GM18508 (cell line): ENCODE results near the gene SNX20.
A peak's percentile ranks its signal among the peaks of the same experiment; 100 is the strongest.

Experiments
- ATAC-seq: cut with Tn5 transposase; IDR thresholded peaks from one replicate; pipeline ENCODE4 v1.9.1; 2021; ENCODE audit warnings: moderate number of reproducible peaks; ENCODE audit not compliant: insufficient read depth, unreplicated experiment

SNX20 gene, protein sequence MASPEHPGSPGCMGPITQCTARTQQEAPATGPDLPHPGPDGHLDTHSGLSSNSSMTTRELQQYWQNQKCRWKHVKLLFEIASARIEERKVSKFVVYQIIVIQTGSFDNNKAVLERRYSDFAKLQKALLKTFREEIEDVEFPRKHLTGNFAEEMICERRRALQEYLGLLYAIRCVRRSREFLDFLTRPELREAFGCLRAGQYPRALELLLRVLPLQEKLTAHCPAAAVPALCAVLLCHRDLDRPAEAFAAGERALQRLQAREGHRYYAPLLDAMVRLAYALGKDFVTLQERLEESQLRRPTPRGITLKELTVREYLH

DNA sequence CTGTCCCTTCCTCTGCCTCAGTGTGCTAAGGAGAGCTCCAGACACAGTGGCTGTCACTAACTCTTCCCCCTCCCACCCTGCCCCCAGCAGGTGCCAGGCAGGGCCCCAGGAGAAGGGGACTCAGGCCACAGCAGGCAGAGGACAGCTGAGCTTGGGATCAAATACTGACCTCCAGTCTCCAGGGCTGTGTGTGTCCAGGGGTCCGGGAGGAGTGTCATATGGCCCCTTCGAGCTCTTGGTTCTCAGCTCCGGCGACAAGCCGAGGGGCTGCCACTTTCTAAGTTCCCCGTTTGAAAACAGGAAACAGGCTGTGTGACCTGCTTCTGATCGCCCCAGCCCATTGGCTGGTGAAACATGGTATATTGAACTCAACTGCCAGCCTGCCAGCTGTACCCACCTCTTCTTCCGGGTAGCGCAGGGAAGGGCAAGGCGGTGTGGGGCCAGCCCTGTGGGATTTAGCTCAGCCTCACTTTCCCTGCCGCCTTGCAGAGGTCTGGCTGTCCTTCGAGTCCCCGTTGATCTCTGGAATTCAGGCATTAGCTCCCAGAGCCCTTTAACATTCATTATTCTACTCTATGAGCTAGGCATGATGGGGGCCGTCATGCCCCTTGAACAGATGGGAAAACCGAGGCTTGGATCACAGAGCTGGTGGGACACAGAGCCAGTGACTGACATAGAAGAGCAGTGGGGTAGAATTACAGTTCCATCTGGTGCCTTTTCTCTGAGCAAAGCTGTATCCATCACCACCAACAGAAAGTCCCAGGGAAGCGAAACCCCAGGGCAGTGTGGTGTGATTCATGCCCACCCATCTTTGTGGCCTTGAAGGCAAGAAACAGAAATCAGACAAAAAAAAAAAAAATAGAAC lies at the start of gene SNX20:
Gene SNX20, minus strand, starts transcription at position 292 of the 865 bp plus-strand sequence. CDS start 3,786 bp downstream, outside the sequence.
- ATAC-seq, result peak; percentile 32

DNA sequence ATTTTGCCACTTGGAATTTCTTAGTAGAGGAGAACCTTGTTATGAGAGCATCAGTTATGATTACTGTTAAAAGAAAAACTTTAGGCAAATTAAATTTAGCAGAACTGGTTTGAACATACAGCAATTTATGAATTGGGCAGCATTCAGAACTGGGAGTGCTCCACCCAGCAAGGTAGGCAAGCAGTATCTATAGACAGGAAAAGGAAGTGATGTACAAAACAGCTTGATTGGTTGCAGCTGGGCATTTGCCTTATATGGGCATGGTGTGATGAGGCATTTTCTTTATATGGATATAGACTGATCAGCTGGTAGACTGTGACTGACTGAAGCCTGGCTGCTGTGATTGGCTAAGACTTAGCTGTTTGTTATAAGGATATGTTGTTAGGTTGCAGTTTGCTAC lies 43.2 kb upstream of the SNX20 start:
- no peak for ATAC-seq

DNA sequence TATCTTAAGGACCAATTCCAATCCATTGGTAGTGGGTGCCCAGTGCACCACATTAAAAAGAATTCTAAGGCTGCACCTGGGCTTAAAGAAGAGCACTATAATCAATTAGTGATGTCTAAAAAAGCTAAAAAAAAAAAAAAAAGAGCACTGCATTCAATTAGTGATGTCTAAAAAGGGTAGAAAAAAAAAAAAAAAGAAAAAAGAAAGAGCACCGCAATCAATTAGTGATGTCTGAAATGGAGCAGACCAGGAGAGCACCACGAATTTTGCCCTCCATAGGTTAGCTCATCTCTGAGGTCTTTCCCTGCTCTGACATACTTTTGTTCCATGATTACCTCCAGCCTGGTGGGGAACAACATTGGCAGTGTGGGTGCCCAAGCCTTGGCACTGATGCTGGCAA lies 41.8 kb upstream of the SNX20 start:
- no peak for ATAC-seq

DNA sequence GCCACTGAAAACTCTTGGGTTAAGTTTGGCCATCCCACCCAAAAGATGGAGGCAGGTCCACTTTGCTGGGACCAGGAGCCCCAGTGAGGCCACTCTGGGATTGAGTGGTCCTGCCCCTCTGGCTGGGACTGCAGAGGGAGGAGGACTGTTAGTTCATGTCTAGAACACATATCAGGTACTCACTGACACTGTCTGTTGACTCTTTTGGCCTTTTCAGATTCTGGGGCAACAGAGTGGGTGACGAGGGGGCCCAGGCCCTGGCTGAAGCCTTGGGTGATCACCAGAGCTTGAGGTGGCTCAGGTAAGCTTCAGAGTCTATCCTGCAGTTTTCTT lies 41.3 kb upstream of the SNX20 start:
- no peak for ATAC-seq

DNA sequence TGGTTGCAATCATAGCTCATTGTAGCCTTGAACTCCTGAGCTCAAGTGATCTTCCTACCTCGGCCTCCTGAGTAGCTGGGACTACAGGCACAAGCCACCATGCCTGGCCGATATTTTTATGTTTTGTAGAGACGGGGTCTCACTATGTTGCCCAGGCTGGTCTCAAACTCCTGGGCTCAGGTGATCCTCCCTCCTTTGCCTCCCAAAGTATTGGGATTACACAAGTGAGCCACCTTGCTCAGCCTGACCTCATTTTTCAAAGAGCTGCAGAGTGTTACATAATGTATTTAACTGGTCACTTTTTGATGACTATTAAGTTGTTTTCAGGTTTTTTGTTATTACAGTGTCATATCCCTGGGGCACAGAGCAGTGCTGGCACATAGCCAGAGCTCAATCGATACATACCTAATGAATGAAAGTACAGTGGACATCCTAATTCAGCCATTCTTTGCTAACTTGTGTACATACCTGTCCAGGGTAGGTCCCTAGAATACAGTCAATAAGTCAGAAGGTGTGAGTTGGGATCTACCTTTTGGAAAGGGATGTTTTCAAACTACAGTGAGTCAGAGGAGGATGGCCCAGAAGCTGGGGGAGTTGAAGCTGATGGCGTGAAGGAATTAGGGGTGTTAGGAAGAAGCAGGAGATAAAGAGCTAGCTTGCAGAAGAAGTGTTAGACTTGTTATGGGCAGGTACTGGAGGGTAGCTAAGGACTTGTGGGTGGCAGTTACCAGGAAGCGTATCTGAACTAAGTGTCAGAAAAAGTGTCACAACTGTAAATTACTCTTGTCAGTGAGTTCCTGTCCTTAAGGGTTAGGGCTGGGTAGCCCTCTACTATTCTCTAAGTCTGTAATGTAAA lies 40.7 kb upstream of the SNX20 start:
- no peak for ATAC-seq

DNA sequence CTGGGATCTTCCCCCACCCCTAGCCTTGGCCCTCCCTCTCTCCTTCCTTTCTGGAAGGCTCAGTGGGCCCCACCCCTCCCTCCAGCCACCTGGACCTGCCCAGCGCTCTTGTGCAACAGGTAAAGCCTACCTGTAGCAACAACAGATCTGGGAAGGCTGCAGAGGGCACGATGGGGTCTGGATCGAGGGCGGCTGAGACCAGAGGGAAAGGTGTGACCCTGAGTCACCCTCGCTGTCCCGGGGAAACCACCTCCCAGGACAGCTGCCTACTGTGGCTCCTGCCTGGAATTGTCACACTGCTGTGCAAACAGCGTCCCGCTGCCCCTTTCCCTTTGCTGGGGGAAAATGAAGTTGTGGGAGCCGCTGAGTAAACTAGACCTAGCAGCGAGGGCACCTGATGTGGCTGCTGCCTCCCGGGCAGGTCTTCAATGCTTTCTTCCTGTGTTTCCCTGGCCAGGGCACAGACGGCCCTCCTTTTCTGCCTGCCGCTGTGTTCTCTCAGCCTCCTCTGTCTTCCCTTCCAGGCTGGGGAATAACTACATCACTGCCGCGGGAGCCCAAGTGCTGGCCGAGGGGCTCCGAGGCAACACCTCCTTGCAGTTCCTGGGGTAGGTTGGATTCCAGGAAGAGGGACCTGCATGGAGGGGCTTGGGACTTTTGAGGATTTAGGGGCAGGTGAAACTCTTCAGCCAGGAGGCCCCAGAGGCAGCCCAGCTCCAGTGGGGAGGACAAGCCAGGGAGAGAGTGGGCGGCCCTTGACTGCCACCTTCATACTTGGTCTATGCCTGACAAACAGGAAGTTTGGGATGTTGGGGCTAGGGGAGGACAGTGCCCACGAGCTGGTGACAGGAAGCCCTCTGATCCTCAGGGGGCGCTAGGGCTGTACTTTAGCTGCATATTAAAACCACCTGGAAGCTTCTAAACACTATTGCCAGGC lies 38.6 kb upstream of the SNX20 start:
- ATAC-seq, result no peak

DNA sequence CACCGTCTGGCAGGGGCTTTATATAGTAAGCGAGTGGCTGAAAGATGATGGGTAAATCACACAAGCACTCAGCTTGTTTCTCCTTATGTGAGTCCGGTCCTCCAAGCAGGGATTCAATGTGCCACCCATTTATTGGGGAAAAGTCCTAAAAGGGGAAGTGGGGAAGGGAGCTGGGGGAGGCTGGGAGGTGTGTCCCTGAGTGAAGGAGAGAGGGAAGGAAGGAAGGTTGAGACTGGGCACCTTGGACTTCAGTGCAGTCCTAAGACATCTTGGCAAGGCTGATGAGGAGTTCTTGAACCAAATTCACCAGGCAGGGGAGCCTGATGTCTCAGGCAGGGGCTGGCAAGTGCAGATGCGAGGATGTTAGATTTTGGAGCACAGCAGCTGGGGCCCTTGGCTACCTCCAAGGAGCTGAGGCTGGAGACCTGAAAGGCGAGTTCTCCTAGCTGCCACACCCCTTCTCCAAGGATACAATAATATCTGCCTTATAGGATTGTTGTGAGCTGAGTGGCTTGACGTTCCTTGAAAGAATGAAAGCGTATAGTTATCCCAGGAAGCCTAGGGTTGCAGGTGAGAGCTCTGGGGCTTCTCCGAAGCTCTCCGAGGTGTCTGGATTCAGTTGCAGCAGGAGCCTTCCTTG lies 37.8 kb upstream of the SNX20 start:
- ATAC-seq, result no peak

DNA sequence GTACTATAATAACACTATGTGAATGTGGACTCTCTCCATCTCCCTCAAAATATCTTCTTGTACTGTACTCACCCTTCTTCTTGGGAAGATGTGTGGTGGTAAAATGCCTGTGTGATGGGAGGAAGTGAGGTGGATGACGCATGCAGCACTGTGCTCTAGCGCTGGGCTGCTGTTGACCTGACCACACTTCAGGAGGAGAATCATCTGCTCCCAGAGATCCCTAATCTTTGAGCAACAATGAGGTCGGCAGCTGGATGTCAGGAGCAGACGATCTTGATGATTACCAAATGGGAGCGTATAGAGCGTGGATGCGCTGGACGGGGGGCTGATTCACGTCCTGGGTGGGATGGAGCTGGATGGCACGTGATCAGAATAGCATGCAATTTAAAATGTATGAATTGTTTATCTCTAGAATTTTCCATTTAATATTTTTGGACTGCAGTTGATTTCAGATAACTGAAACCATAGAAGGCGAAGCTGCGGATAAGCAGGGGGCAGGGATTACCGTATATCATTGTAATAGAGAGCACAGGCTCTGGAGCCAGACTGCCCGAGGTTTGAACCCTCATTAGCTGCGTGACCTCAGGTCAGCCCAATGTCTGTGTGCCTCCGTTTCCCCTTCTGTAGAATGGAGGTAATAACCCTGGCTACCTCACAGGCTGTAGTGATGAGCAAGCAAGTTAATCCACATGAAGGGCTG lies 37.1 kb upstream of the SNX20 start:
- no peak for ATAC-seq

DNA sequence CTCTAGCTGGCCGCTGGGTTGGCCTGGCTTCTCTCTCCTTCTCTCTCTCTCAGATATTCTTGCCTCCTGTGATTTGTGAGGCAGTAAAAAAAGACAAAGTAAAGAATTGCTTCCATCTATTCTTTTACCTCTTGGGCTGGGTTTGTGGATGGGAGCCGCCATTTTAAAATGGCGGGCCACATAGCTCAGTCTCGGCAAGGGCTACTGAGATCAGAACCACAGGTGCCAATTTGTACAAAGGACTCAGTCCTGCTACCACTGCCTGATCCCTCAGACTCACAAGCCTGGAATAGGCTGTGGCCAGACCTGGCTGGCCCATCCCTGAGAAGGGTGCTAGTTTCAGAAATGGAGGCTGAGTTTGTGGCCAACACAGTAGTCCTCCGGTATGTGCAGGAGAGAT lies 36.4 kb upstream of the SNX20 start:
- no peak for ATAC-seq

DNA sequence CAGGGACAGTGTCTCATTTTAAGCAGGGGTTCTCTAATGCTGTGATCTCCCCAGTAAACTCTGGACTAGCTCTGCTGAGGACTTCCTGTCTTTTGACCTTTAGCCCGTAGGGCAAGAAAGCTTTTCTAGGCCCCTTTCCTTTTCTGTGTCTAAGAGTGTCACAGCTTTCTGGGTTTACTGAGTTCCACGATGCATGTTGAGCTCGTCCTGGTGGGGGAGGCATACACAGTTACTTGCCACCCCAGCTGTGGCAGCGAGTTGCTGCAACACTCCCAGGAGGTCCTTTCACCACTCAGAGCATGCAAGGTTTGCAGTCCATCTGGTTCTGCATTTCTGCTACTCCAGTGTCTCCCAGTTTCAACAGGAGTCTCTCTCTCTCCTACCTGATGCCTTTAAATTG lies 36.0 kb upstream of the SNX20 start:
- ATAC-seq, result no peak

DNA sequence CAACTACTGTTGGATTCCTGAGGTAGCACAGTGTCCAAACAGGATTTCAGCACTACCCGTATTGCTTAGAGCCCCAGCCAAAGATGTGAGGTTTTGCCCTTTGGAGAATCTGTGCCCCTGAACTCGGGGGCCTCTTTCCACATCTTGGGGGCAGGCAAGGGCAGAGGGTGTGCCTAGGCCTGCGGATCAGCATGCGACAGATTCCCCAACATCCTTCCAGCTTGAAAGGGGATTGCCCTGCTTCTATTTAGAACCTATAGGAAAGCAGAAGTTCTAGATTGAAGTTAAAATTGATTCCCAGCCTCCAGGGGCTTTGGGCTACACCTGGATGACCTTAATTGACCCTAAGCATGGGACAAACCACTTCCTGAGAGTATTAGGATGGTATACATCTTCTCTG lies 31.8 kb upstream of the SNX20 start:
- ATAC-seq, result no peak

DNA sequence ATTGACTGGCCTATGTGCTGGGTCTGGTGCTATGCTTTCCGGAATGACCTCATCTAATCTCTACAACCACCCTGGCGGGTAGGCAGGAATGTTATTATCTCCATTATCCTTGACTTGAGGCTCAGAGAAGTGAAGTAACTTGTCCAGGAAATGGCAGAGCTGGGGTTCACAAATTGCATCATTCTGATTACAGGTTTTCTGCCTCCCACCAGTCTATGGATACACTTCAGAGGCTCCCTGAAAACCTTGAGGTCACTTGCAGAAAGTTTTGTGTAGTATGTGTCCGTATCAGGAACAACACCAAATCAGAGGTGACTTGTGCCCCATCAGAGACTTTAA lies 31.4 kb upstream of the SNX20 start:
- no peak for ATAC-seq

DNA sequence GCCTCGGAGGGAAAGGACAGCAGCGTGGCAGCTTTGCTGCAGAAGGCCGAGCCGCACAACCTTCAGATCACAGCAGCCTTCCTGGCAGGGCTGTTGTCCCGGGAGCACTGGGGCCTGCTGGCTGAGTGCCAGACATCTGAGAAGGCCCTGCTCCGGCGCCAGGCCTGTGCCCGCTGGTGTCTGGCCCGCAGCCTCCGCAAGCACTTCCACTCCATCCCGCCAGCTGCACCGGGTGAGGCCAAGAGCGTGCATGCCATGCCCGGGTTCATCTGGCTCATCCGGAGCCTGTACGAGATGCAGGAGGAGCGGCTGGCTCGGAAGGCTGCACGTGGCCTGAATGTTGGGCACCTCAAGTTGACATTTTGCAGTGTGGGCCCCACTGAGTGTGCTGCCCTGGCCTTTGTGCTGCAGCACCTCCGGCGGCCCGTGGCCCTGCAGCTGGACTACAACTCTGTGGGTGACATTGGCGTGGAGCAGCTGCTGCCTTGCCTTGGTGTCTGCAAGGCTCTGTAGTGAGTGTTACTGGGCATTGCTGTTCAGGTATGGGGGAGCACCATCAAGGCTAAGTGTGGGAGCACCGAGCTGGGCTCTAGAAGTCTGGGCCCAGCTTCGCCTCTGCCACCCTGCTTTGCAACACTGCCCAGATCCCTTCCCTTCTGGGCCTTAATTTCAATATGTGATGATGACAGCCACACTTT lies 30.9 kb upstream of the SNX20 start:
- no peak for ATAC-seq

DNA sequence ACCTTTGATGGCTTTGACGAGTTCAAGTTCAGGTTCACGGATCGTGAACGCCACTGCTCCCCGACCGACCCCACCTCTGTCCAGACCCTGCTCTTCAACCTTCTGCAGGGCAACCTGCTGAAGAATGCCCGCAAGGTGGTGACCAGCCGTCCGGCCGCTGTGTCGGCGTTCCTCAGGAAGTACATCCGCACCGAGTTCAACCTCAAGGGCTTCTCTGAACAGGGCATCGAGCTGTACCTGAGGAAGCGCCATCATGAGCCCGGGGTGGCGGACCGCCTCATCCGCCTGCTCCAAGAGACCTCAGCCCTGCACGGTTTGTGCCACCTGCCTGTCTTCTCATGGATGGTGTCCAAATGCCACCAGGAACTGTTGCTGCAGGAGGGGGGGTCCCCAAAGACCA lies 29.9 kb upstream of the SNX20 start:
- no peak for ATAC-seq

DNA sequence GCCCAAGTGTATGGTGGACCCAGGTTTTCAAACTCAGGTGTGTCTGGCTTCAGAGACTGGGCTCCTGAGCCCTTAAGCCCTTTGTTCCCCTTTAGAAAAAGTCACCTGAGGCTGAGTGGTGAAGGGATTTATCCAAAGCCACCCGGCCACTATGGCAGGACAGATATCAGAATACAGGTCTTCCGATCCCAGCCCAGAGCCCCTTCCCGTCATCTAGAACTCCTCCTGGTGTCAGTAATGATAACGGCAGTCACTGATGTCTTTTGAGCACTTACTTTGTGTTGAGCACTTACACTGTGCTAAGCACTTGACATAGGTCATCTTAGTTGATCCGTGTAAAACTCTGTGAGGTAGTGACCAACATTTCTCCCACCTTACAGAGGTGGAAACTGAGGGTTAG lies 28.9 kb upstream of the SNX20 start:
- no peak for ATAC-seq

DNA sequence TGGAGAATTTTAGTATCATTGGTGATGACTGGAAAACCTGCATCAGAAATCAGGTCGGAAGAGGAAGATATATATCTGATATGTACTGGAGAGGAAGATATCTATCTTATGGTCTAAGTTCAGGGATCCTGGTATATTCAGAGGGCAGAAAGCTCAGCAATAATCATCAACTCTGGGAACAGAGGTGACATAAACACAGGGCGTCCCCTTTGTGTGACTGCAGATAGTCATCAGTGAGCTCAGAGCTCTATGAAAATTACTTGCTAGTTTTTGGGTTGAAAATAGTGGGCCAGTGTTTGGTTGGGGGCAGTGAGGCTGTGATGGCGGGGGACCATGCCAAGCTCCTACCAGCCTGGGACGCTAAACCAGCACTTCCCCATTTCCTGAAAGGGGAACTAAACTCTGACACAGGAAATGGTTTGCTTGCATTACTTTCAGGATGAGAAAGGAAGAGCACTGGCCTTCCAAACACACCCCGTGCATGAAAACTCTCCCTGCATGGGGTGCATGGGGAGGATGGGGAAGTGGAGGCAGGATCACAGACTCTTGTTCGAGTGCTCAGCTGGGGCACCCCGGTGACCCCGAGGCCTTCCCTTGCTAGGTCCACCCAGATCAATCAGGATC lies 28.1 kb upstream of the SNX20 start:
- ATAC-seq, result no peak

DNA sequence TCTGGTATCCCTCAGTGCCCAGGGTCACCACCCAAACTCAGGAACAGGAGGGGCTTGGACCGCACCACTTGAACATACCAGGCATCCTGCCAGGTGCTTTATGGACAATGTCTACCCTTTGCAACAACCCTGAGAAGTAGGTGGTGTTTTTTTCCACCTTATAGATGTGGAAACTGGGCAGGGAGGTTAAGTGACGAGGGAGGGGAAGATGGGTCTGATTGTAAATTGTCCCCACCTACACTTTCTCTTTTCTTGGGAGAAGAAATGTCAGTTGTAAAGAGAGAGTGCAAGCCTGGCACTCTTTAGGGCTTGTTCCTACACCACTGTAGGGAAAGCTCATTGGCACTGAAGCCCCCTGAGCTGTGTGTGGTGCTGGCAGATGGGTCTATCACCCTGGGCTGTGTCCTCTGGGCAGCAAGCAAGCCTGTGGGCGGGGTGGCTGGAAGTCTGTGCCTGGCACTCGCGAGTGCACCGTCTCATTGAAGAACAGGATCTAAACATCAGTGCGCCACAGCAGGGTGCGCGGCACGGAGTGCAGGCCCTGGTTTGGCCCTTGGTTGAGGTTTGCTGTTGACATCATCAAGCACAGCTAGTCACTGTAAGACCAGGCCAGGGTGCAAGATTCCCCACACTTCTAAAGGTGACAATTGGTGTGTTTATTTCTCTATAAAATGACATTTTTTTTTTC lies 27.4 kb upstream of the SNX20 start:
- no peak for ATAC-seq
